Measurements from ENCODE around the gene TRPM5.

DNA sequence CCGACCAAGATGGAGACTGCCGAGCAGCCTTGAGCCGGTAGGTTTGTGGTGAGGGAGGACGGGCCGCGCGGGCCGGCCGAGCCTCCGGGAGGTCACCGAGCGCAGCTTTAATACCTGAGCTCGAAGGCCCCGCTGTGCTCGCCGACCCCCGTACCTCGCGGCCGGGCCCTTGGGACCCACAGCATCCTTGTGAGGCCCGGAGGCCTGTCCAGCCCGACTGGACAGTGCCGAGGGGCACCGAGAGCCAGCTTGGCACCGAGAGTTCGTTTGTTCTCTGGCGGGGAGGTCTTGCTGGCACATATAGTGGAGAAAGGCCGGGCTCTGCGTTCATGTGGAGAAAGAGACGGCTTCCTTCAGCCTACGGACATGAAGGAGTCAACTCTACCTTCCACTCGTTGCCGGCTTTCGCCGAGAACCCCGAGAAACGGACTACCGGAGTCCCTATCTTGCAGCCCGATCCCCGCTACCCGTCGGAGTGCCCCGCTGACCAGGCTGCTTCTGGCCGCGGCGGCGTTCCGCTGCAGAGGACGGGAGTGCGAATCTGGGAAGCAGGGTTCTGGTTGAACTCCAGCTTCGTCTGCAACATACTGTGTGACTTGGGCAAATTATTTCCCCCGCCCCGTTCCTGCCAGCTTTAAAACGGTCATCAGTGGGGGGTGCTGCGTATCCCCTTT, 43.4 kb downstream of the TRPM5 start:
- TF ChIP-seq, protein P1, sequence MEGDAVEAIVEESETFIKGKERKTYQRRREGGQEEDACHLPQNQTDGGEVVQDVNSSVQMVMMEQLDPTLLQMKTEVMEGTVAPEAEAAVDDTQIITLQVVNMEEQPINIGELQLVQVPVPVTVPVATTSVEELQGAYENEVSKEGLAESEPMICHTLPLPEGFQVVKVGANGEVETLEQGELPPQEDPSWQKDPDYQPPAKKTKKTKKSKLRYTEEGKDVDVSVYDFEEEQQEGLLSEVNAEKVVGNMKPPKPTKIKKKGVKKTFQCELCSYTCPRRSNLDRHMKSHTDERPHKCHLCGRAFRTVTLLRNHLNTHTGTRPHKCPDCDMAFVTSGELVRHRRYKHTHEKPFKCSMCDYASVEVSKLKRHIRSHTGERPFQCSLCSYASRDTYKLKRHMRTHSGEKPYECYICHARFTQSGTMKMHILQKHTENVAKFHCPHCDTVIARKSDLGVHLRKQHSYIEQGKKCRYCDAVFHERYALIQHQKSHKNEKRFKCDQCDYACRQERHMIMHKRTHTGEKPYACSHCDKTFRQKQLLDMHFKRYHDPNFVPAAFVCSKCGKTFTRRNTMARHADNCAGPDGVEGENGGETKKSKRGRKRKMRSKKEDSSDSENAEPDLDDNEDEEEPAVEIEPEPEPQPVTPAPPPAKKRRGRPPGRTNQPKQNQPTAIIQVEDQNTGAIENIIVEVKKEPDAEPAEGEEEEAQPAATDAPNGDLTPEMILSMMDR (IDR thresholded peaks at IDR 0.05) = no peak
- TF ChIP-seq EZH2phosphoT487 (IDR thresholded peaks at IDR 0.05) = no peak

Data from neural progenitor cell (in vitro differentiated cells).